Stimulated activated CD4-positive, alpha-beta T cell treated with anti-CD3 and anti-CD28 coated beads, Interleukin-4, amount 100 ng/mL, for 1 hour (primary cell): ENCODE results near the gene SETBP1.

Experiments
- DNase-seq: peaks from one replicate; pipeline ENCODE4 v3.0.0-alpha.2; 2020

Gene SETBP1

DNA sequence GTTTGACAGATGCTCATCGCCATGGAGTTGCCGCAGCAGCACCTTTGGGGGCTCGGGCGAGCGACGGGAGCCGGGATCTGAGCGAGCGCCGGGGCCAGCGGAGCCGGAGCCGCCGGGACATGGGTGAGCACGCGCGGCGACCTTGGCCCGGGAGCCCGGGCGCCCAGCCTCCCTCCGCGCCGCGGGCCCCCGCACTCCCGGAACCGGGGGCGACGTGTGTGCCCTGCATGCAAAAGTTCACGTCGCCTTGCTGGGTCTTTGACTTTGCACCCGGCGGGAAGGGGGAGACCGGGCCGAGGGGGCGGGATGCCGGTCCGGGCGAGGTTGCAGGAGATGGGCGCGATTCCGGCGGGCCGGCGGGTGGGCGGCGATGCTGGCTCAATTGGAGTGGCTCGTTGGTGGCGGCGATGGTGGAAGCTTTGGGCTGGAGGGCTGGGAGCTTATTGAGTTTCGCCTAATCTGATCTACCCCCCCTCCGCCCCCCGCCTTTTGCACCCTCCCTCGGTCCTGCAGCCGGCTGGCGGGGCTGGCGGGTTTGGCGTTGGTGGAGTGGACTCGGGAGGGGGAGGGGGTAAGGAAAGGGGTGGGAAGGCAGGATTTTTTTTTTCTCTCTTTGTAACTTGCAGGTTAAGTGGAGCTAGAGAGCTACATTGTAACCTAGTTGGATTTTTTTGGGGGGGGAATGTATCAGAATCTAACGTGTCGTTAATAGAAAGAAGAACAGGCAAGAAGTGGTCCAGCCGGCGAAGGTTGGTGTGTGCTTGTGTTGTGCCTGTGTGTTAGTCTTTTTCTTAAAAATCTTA lies at the start of gene SETBP1:
TSS of gene SETBP1 (plus strand) at position 616 of the 803 bp plus-strand sequence. CDS start 20,459 bp downstream, outside the sequence.
- peak; percentile 25 for DNase-seq

DNA sequence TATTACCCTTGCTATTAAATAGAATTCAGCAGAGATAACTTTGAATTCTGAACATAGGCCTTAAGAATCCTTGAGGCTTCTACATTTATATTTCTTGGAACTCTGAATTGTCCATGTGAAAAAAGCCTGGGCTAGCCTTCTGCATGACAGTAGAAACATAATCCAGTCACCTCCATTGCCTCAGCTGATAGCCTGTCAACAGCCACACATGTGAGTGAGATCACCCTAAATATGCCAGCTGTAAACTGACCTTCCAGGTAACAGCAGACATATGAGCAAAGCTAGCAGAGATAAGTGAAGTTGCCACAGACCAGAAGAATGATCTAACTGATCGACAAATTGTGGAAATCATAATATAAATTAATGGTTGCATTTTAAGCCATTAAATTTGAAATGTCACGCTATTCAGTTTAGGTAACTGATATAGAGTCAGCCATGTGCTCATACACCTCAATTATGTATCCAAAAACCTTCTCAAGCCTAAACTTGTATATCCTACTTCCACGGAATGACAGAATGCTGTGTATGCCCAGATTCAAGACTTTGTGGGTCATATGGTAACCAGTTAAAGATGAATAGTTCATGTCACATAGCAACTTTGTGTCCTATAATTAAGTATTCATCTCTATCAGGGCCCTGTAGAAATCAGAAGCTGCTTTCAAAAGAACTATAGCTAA lies 48.1 kb upstream of the SETBP1 start:
- no peak for DNase-seq

DNA sequence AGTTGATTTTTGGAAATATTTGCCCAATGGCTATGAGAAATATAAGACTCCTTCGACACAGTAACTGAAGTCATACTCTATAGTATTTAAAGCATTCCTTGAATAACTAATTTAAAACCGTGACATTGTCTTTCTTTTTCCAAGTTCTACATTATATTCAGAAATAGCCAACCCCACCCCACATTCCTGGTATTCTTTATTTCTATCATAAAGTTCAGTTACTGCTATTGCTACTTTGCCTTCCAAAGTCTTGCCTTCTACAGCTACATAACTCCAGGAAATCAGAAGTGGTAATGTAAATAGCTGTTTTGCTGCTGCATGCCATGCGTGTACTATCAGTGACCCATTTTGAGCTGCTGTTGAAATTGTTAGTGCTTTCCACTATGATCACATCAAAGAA lies 45.1 kb upstream of the SETBP1 start:
- DNase-seq: no peak

DNA sequence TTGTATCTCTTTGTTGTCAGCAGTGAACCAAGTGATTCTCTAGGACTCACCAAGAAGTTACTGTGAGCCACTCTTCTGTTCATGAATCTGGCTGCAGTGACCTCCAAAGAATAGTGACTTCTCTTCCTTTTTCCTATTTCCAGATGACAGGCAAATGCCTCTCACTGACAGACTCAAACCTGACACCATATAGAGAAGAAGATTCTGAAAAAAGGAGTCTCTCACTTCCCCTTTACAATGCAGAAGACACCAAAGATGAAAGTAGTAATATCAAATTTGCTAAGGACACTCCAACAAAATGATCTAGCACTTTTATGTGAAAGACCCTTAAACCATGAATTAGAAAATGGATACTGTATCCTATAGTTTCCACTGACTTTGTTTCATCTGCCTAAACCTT lies 44.4 kb upstream of the SETBP1 start:
- DNase-seq: no peak

DNA sequence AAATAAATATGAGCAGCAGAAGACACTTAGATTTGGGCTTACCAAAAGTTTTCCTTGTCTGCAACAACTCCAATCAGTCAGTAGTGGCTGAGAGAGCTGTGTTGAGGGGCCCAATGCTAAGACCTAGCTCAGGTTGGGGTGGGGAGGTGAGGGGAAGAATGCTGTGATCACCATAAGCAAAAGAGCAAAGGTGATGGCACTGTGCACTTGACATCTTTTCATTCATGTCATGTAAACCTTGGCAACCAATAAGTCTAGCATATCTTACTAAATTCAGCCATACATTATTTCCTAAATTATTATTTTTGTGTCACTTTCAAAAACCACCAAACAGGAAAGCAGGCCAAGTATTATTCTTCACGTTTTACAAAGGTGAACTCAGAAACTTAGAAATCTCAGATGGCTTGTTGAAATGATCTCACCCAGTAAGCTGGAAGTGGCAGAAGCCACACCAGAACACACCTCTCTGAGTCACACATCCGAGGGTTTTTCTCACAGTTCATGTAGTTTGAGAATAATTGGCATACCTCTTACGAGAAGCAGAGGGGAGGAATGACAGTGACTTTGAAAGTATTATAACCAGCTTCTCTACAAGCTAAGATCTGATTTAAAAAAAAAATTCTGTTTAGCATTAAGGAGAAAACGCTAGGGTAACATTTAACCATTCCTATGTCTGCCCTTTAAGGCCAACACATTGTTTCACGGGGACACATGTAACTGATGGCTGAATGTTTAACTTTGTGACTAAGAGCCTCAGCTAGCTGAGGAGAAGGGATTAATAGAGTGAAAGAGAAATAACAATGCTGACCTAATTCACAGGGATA lies 43.3 kb upstream of the SETBP1 start:
- no peak for DNase-seq

DNA sequence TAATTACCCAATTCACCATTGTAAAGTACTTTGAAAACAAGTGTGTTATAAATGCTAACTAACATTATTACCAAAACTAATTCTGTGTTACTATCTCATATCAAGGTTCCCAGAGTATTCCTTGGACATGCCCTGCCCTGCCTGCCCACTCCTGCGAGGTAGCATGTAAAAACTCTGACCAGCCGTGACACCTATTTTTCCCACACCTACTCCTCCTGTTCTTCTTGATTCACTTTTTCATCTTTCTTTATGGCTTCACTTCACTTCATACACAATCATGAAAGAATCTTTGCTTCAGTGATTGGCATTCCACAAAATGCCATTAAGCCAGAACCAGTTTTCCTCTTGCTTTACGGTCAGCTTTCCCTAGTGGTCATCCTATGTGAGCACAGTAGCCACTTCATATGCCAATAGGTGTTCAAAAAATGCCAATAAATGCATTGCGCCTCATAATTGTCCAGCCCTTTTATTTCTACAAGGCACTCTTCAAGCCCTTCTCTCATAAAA lies 42.6 kb upstream of the SETBP1 start:
- DNase-seq: no peak

DNA sequence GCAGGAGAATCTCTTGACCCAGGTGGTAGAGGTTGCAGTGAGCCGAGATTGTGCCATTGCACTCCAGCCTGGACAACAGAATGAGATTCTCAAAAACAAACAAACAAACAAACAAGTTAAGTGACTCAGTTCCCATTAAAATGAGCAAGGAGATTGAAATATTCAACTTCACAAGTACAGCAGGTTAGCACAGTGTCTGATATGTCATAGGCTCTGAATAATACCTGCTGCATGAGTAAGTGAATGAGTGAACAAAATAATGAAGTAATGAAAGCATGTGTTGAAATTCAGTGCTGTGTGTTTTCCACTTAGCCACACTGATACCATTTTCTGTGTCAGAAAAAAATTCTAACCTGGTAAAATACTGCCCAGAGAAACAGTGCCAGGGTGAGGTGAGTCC lies 41.9 kb upstream of the SETBP1 start:
- DNase-seq: no peak

DNA sequence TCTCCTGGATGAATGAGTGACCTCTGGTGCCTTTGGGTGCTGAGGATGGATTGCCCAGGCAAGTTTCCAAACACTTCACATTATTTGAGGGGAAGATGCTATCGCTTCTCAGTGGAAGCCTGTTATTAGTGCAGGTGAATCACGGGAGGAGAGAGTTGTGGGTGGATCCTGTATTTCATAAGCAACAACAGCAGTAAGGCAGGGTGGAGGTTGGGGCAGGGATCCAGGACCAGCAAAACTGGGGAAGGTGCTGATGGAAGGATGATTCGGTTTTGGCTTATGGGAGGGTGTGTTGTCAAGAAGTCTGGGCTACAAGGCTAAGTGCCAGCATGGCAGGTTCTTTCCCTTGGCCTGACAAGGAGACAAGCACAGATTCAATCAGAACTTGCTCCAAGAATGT lies 37.7 kb upstream of the SETBP1 start:
- DNase-seq: no peak

DNA sequence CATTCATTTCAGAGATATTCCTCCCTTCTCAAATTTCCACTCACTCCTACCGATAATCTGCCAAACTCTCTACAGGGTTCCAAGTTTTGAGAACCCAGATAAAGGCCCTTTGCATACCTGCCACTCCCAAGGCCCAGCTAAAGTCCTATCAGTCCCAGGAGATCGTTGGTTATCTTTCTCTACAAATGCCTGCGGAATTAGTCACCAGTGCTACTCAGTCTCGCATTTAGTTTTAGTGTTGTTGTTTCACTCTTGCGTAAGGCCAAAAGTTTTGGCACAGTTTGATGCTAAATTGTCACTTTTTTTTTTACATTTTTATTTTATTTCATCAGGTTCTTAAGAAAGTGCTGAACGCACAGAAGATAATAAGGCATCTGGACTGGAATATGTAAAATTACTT lies 29.2 kb upstream of the SETBP1 start:
- DNase-seq: no peak

DNA sequence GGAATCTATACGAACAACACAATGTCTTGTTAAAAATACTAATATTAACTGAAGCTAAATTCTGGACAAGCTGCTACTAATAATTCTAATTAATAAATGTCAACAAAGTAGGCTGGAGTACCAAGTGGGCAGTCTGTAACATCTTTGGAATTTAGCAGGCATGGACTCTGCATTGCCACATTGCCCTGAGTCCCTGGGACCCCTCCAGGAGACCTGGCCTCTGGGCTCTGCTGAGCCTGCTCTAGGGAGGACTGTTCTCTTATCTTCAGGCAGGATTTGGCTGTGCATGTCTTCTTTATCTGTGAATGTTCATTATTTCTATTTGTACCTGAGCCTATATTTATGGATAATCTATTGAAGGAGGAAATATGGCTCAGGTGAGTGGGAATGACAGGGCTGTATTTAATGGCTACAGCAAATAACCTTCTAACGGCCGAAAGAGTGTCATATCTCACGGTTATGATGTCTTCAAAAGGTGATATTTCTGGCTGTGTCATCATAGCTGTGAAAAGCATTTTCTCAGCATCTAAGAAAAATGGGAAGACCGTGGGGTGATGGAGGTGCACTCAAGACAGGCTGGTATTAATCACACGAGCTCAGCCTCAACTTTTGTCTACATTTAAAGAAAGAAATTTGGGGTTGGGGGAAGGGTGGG lies 28.6 kb upstream of the SETBP1 start:
- no peak for DNase-seq

DNA sequence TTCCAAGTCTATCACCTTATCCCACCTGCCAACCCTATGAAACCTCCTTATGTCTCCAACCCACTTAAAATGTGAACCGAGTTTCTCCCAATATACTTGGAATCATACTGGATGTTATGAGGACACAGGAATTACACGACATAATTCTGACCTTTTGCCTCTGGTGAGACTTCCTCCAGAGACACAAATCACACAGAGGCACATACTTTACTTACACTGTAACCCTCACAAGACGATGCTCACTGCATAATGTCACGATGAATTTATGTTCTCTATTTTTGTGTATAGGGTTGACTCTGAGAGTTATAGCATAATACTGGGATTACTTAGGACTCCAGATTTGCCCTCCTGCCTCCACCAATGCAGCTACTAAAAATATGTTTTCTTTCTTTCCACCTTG lies 28.0 kb upstream of the SETBP1 start:
- no peak for DNase-seq

DNA sequence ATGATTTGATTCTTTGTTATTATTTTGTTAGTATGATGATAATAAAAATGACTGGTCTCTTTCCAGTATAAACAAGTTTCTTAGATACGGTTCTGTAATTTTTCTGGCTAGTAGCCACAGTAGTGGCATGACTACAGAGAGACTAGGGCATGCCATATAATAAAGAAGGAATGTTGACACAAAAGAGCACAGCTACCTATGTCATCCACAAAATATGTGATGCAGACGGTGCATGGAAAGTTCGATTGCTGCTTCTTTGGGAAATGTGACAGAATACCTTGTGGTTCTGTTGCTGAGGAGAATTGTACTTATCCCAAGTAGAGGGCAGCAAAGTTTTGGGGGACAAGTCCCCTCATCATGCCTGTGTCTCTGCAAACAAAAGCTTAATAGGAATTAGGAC lies 26.1 kb upstream of the SETBP1 start:
- DNase-seq: no peak

DNA sequence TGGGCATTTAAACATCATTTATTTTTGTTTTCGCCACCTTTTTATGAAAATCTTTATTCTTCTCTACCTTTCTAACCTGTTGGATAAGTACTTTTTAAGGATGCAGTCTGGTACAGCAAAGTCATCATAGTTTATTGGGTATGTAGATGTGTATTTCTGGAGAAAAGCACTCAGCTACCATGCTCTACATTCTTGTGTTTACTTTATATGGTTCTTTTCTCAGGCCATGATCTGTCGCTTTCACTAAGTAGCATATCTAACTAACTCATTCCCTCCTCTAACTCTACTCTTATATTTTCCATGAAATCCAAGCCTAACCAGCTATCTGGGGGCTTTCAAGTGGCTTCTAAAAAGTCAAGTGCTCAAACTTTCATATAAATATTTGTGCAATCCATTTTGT lies 25.3 kb upstream of the SETBP1 start:
- DNase-seq: no peak

DNA sequence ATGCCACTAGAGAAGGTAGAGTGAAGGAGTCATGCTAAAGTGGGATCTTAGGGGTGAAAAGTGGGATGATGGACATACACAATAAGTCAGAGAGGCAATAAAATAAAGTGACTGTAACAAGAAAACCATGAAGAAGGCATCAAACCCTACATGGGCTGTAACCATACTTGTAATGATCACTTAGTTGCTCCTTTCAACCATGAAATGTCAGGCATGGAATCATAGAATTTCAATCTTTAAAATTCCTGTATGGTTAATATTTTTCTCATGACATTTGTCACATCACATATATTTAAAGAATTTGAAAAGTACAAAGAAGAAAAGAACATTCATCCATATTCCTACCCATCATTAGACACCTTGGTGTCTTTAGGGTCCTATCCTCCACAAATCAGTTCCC lies 20.9 kb upstream of the SETBP1 start:
- no peak for DNase-seq

DNA sequence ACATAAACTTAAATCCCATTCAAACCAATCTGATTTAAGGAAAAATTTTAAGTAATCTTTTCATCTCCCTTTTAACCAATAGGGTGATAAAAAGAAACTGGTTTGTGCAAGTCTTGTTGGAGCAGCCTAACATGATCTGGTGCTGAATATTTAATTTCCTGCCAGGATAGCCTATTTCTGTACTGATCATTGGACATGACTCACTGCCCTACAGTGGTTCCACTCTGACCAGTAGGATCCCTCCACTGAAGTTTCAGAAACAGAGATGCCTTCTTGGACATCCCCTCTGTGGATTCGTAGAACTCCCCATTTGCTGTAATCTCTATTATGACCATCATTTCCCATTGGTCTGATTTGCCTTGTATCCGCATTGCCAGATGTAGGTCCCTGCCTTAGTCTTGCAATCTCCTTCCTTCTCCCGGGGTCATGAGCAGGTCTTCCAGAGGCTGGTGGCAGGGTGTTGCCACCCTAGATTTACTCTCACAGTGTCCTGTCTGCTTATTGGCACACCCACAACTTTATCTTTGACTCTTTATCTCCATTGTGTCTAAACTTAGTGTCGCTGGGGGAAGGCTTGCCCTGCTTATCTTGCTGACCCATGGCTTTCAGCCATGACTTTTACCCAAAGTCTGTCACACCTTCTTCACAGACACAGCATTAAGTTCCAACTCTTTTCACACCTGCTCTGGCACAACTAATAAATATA lies 12.3 kb upstream of the SETBP1 start:
- DNase-seq: no peak

DNA sequence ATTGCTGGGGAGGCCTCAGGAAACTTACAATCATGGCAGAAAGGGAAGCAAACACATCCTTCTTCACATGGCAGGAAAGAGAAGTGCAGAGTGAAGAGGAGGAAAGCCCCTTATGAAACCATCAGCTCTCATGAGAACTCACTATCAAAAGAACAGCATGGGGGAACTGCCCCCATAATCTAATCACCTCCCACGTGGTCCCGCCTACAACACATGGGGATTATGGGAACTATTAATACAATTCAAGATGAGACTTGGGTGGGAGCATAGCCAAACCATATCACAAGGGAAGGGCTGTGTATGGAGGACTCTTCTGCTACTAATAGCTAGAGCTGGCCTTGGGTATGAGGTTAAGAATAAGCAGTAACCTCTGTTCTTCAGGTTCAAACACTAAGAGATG lies 8.8 kb upstream of the SETBP1 start:
- no peak for DNase-seq

DNA sequence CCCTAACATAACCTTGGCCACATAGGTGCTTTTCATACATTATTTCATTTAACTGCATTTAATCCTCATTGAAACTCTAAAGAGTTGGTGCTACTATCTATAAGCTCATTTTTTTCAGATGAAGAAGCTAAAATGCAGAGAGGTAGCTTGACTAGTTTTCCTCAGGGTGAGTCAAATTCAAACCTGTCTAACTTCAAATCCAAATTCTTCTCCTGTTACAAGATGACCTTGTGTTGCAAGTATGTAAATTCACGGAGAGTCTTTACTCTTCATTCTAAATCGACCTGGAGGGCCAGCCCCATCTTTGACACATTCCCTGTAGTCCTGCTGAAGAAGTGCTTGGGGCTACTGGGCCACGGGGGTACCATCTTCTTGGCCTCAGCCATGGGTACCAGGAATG lies 8.2 kb upstream of the SETBP1 start:
- no peak for DNase-seq

DNA sequence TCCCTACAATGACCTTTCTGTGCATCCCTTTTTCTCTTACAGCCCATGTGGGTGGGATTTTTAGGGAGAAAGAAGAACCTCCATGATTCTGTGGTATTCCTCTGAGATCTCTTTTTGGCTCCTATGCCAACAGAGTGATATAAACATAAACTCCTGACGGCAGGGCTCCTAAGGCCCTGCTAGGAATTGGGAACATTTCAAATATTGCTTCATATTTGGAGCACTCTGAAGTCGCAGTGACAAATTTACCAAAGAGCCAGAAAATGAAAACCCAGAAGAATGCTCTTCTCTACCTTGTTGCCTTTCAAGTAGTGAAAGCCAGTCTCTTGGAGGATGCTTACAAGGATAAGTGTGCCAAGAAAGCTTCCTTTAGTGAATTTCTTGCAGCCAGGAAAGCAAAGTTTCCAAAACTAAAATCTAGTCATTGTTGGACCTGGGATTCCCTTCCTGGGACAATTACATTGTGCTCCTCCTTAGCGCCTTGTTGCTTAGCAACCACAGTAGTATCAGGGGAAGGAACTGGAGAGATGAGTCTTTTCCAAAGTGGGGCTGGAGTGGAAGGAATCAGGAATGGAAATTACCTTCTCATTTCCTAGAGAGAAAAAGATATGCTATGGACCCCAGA lies 7.3 kb upstream of the SETBP1 start:
- no peak for DNase-seq

DNA sequence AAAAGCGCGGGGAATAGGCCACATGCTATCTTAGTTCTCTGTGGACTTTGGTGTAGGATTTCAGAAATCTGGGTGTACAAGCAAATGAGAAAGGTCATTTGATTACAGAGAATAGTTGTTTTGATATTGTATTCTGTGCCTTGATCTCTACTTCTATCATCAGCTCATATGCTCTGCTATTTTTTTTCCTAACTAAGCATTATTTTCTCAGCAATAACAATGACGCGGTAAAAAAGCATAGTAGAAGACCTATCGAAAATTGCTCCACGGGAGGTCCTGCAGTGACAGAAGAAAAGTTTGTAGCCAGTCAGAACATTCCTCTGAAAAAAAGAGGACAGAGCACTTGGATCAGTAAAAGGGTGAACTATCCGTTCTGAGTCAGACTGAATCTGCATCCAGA lies 2.8 kb upstream of the SETBP1 start:
- no peak for DNase-seq

DNA sequence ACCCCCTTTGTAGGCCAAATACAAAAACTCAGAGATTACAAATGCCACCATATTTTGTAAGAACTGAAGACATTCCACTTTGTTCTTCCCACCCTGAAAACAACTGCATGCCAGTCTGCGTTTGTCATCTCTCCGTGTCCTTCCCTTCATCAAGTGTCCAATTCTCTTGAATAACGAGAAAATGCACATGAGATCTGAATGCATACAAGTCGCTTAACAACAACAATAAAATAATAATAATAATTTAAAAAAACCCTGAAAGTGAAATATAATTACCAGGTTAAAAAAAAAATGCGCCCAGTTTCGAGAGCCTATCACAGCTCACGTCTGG lies 2.0 kb upstream of the SETBP1 start:
- DNase-seq: no peak

DNA sequence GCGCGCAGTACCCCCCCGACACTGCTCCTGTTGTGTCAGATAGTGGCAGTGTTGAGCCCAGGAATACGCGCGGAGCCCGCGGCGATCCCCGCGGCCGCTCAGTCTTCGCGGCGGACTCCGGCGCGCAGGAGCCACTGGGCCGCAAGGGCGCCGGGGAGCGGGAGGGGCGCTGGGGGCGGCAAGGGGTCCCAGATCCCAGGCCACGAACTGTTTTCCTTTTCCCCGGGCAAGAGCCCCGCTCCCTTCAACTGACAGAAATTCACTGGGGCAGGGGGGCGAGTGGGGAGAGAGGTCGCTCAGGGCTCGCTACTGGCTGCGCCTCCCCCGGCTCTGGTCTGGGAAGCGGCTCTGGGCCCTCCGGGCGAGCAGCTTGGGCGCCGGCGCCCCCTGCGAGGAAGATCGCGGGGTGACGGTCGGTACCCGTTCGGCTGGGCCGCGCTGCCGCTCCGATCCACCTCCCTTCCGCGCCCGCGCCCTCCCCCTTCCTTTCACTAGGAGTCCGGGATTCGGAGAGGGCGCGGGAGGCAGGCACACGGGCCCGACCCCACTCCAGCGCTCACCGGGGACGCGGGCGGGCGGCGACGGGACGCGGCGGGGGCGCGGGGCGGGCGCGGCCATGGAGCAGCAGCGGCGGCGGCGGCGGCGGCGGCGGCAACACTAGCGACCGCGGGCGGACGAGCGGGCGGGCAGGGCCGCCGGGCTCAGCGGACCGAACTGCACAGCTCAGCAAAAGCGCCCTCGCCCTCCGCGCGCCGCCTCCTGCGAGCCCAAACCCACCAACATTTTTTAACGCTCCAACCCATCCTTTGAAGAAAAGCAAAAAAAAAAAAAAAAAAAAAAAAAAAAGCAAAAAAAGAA lies 1.4 kb upstream of the SETBP1 start:
- DNase-seq: peak; percentile 70
